Measurements from ENCODE around the gene CD46.
"Not testable (repeated sequence)": the region's sequence is repeated elsewhere in the genome, so short reads cannot be mapped to it uniquely, and the experiment has no call there.

DNA sequence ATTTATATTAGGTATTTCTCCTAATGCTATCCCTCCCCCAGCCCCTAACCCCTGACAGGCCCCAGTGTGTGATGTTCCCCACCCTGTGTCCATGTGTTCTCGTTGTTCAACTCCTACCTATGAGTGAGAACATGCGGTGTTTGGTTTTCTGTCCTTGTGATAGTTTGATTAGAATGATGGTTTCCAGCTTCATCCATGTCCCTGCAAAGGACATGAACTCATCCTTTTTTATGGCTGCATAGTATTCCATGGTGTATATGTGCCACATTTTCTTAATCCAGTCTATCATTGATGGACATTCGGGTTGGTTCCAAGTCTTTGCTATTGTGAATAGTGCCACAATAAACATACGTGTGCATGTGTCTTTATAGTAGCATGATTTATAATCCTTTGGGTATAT is 18.7 kb downstream of the CD46 start:
- TF ChIP-seq, protein P1, sequence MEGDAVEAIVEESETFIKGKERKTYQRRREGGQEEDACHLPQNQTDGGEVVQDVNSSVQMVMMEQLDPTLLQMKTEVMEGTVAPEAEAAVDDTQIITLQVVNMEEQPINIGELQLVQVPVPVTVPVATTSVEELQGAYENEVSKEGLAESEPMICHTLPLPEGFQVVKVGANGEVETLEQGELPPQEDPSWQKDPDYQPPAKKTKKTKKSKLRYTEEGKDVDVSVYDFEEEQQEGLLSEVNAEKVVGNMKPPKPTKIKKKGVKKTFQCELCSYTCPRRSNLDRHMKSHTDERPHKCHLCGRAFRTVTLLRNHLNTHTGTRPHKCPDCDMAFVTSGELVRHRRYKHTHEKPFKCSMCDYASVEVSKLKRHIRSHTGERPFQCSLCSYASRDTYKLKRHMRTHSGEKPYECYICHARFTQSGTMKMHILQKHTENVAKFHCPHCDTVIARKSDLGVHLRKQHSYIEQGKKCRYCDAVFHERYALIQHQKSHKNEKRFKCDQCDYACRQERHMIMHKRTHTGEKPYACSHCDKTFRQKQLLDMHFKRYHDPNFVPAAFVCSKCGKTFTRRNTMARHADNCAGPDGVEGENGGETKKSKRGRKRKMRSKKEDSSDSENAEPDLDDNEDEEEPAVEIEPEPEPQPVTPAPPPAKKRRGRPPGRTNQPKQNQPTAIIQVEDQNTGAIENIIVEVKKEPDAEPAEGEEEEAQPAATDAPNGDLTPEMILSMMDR (IDR thresholded peaks at IDR 0.05; ENCODE audit: low read depth, low read length, poor library complexity, severe bottlenecking): not testable (repeated sequence)
- not testable (repeated sequence) for TF ChIP-seq EZH2phosphoT487 (IDR thresholded peaks at IDR 0.05; ENCODE audit: borderline replicate concordance, low read length)

Measured in DOHH2 (cell line).